WTC11 (cell line): ENCODE measurements around the gene SIGLEC7. TPM values are rescaled to one million over a fixed set of nuclear protein-coding genes. Genes with fewer than 3 reads are reported as not detected.

ENCODE experiments used
- ATAC-seq: fragments of 200-7000 bp; cut with Tn5 transposase; 2 replicates; pipeline ENCODE4 v1.10.0; 2021; ENCODE audit warnings: mild to moderate bottlenecking, moderate library complexity
- CTCF ChIA-PET: fragments of 300-600 bp; sonication (Branson Sonifier 250); formaldehyde crosslinking; loops from one replicate; lab custom pipeline; 2021; ENCODE audit warnings: antibody characterized with exemption; lab: Charles Lee
- POLR2A ChIA-PET: fragments of 350-600 bp; sonication (Branson Sonifier 250); formaldehyde crosslinking; loops from one replicate; lab custom pipeline; 2021; ENCODE audit warnings: antibody characterized with exemption; lab: Charles Lee
- DNase-seq: peaks from one replicate; pipeline ENCODE4 v3.0.0; 2021; ENCODE audit warnings: low spot score
- H3K27ac Mint-ChIP-seq: 2 replicates; pipeline ENCODE4 v1.8.0; 2021; ENCODE audit warnings: mixed read lengths
- H3K27me3 Mint-ChIP-seq: 2 replicates; pipeline ENCODE4 v1.8.0; 2021; ENCODE audit warnings: low read depth, mild to moderate bottlenecking, moderate library complexity, mixed read lengths
- H3K36me3 Mint-ChIP-seq: 2 replicates; pipeline ENCODE4 v1.8.0; 2021; ENCODE audit warnings: mixed read lengths
- H3K4me1 Mint-ChIP-seq: 2 replicates; pipeline ENCODE4 v1.8.0; 2022; ENCODE audit warnings: mixed read lengths
- H3K4me3 Mint-ChIP-seq: 2 replicates; pipeline ENCODE4 v1.8.0; 2021; ENCODE audit warnings: mild to moderate bottlenecking, moderate library complexity, mixed read lengths
- H3K9me3 Mint-ChIP-seq: 2 replicates; pipeline ENCODE4 v1.8.0; 2021; ENCODE audit warnings: mixed read lengths
- CDX4 ChIP-seq: fragments of 250-450 bp; sonication (Bioruptor Pico); IDR thresholded peaks from 2 replicates; pipeline ENCODE4 v1.9.0; 2021; ENCODE audit warnings: moderate library complexity, mild to moderate bottlenecking, inconsistent platforms, borderline replicate concordance
- CREB1 ChIP-seq: sonication (generic); formaldehyde crosslinking; IDR thresholded peaks from 2 replicates; pipeline ENCODE4 v1.8.0; 2023; ENCODE audit warnings: mild to moderate bottlenecking, missing genetic modification reagents
- EMX1 ChIP-seq: fragments of 250-450 bp; sonication (Bioruptor Pico); IDR thresholded peaks from 2 replicates; pipeline ENCODE4 v1.8.0; 2021; ENCODE audit warnings: mild to moderate bottlenecking
- ERG ChIP-seq: fragments of 250-450 bp; sonication (Bioruptor Pico); IDR thresholded peaks from 2 replicates; pipeline ENCODE4 v1.8.0; 2021; ENCODE audit warnings: mild to moderate bottlenecking
- HMGXB4 ChIP-seq: sonication (generic); formaldehyde crosslinking; IDR thresholded peaks from 2 replicates; pipeline ENCODE4 v1.8.1; 2023; ENCODE audit warnings: mild to moderate bottlenecking, moderate library complexity, missing genetic modification reagents
- MXD4 ChIP-seq: fragments of 250-450 bp; sonication (Bioruptor Pico); IDR thresholded peaks from 2 replicates; pipeline ENCODE4 v1.8.0; 2021; ENCODE audit warnings: mild to moderate bottlenecking, moderate library complexity, borderline replicate concordance
- NR3C1 ChIP-seq: sonication (generic); formaldehyde crosslinking; conservative IDR thresholded peaks from 2 replicates; pipeline ENCODE4 v1.8.1; 2023; ENCODE audit warnings: low read depth, mild to moderate bottlenecking, missing genetic modification reagents
- SMAD3 ChIP-seq: sonication (generic); formaldehyde crosslinking; IDR thresholded peaks from 2 replicates; pipeline ENCODE4 v1.8.0; 2022; ENCODE audit warnings: missing genetic modification reagents, mild to moderate bottlenecking, borderline replicate concordance
- TCF7 ChIP-seq: sonication (generic); formaldehyde crosslinking; IDR thresholded peaks from 2 replicates; pipeline ENCODE4 v1.8.0; 2022; ENCODE audit warnings: mild to moderate bottlenecking, low read depth, missing genetic modification reagents, moderate library complexity
- TEAD1 ChIP-seq: sonication (generic); formaldehyde crosslinking; IDR thresholded peaks from 2 replicates; pipeline ENCODE4 v1.8.0; 2022; ENCODE audit warnings: mild to moderate bottlenecking, missing genetic modification reagents
- TEAD4 ChIP-seq: sonication (generic); formaldehyde crosslinking; IDR thresholded peaks from 2 replicates; pipeline ENCODE4 v1.8.0; 2022; ENCODE audit warnings: mild to moderate bottlenecking, missing genetic modification reagents
- ZNF121 ChIP-seq: sonication (generic); formaldehyde crosslinking; IDR thresholded peaks from 2 replicates; pipeline ENCODE4 v1.8.0; 2023; ENCODE audit warnings: missing genetic modification reagents
- ZNF138 ChIP-seq: sonication (generic); formaldehyde crosslinking; conservative IDR thresholded peaks from 2 replicates; pipeline ENCODE4 v1.8.1; 2022; ENCODE audit warnings: mild to moderate bottlenecking, moderate library complexity, missing genetic modification reagents
- ZNF263 ChIP-seq: sonication (generic); formaldehyde crosslinking; IDR thresholded peaks from 2 replicates; pipeline ENCODE4 v1.8.1; 2022; ENCODE audit warnings: low read depth, mild to moderate bottlenecking, moderate library complexity, missing genetic modification reagents
- total RNA-seq: library from RNA; stranded (reverse); gene quantifications from 3 replicates; pipeline ENCODE4 v1.2.3, GENCODE V29; 2021
- TF ChIP-seq, protein P1 (sequence below): sonication (generic); formaldehyde crosslinking; IDR thresholded peaks from 2 replicates; pipeline ENCODE4 v1.8.1; 2022; ENCODE audit warnings: missing genetic modification reagents, borderline replicate concordance
- TF ChIP-seq, protein P2 (sequence below): fragments of 250-450 bp; sonication (Bioruptor Pico); IDR thresholded peaks from 2 replicates; pipeline ENCODE4 v2.1.2; 2022; ENCODE audit warnings: mild to moderate bottlenecking, moderate library complexity
- TF ChIP-seq, protein P3 (sequence below): fragments of 250-450 bp; sonication (Bioruptor Pico); conservative IDR thresholded peaks from 2 replicates; pipeline ENCODE4 v1.9.0; 2021; ENCODE audit warnings: mild to moderate bottlenecking
- TF ChIP-seq, protein P4 (sequence below): sonication (generic); formaldehyde crosslinking; IDR thresholded peaks from 2 replicates; pipeline ENCODE4 v1.8.1; 2022; ENCODE audit warnings: mild to moderate bottlenecking, moderate library complexity, missing genetic modification reagents

SIGLEC7 gene
- total RNA-seq, 1 experiment from 2014 or later = not detected

DNA sequence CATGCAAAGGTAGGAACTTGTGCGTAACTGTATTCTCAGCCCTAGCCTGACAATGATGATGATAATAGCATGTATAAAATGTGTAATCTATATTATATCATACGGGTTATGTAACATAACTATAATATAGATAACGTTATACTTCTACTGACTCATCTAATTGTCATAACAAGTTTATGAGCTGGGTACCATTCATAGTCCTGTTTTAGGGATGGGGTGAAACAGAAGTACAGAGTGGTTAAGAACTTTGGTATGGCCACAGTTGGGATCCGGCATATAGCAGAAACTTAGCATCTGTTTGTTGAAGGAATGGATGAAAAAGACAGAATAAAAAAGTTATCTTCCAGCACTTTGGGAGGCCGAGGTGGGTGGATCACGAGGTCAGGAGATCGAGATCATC, 39.1 kb upstream of the SIGLEC7 start:
- ATAC-seq = no peak
- no peak for TF ChIP-seq TEAD1 (CRISPR knock-in tag)
- TF ChIP-seq HMGXB4 (CRISPR knock-in tag) = no peak
- TF ChIP-seq ZNF121 (CRISPR knock-in tag) = no peak
- no peak for TF ChIP-seq MXD4 (CRISPR knock-in tag)
- no peak for TF ChIP-seq CDX4 (CRISPR knock-in tag)
- no peak for TF ChIP-seq CREB1 (CRISPR knock-in tag)
- TF ChIP-seq ERG (CRISPR knock-in tag) = no peak
- no peak for TF ChIP-seq ZNF138 (CRISPR knock-in tag)
- no peak for TF ChIP-seq SMAD3 (CRISPR knock-in tag)
- ChIA-PET CTCF (no interaction called here), POLR2A (no interaction called here)
- Mint-ChIP-seq H3K27ac (no peak overlapping the region), H3K4me1 (peaks cover 5% of the 10 kb centered on the region), H3K4me3 (no peak overlapping the region), H3K36me3 (peaks cover 7% of the 10 kb centered on the region; the same call in 1 of the 2 replicates), H3K27me3 (no peaks in the 10 kb centered on the region), H3K9me3 (no peaks in the 10 kb centered on the region)
- DNase-seq = no peak

- no peak overlapping the region for H3K4me3 Mint-ChIP-seq
- POLR2A ChIA-PET = interaction anchor here (0.6 kb wide), 1 partner anchor 68 kb away, joined by 6 read pairs; no protein-coding TSS in a partner anchor
- ATAC-seq = no peak
- peaks cover 8% of the 10 kb centered on the region for H3K4me1 Mint-ChIP-seq
- CTCF ChIA-PET = interaction anchor here (0.6 to 0.7 kb wide), 2 partner anchors 9 to 182 kb away, joined by 3 to 4 read pairs; no protein-coding TSS in a partner anchor
- DNase-seq = no peak
- H3K27ac Mint-ChIP-seq = no peak overlapping the region
- TF ChIP-seq, protein P1, sequence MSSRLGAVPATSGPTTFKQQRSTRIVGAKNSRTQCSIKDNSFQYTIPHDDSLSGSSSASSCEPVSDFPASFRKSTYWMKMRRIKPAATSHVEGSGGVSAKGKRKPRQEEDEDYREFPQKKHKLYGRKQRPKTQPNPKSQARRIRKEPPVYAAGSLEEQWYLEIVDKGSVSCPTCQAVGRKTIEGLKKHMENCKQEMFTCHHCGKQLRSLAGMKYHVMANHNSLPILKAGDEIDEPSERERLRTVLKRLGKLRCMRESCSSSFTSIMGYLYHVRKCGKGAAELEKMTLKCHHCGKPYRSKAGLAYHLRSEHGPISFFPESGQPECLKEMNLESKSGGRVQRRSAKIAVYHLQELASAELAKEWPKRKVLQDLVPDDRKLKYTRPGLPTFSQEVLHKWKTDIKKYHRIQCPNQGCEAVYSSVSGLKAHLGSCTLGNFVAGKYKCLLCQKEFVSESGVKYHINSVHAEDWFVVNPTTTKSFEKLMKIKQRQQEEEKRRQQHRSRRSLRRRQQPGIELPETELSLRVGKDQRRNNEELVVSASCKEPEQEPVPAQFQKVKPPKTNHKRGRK (CRISPR knock-in tag) = no peak
- TF ChIP-seq, protein P2, sequence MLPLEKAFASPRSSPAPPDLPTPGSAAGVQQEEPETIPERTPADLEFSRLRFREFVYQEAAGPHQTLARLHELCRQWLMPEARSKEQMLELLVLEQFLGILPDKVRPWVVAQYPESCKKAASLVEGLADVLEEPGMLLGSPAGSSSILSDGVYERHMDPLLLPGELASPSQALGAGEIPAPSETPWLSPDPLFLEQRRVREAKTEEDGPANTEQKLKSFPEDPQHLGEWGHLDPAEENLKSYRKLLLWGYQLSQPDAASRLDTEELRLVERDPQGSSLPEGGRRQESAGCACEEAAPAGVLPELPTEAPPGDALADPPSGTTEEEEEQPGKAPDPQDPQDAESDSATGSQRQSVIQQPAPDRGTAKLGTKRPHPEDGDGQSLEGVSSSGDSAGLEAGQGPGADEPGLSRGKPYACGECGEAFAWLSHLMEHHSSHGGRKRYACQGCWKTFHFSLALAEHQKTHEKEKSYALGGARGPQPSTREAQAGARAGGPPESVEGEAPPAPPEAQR (CRISPR knock-in tag) = no peak
- TF ChIP-seq NR3C1 (no peak), TCF7 (no peak)
- no peaks in the 10 kb centered on the region; the same call in none of the 2 replicates for H3K27me3 Mint-ChIP-seq
- H3K36me3 Mint-ChIP-seq = peaks cover 7% of the 10 kb centered on the region; the same call in 1 of the 2 replicates
- no peaks in the 10 kb centered on the region for H3K9me3 Mint-ChIP-seq
Observed at GRCh38 chr19:51103926-51104341, 38.2 kb upstream of the SIGLEC7 start.

GRCh38 chr19:51107406-51108065, 34.6 kb upstream of the SIGLEC7 start:
- no peak for DNase-seq
- Mint-ChIP-seq H3K9me3 (no peaks in the 10 kb centered on the region), H3K27ac (peak overlapping the region; percentile 75), H3K4me3 (peak overlapping the region; percentile 90), H3K36me3 (peaks cover 3% of the 10 kb centered on the region; the same call in 1 of the 2 replicates), H3K4me1 (peaks cover 8% of the 10 kb centered on the region), H3K27me3 (peaks cover 9% of the 10 kb centered on the region)
- peak; percentile 6 for ATAC-seq
- CTCF ChIA-PET = interaction anchor here (0.7 to 1.4 kb wide), 3 partner anchors 13 to 152 kb away, joined by 3 to 4 read pairs (median 3); no protein-coding TSS in a partner anchor
- POLR2A ChIA-PET = no interaction called here
- TF ChIP-seq ZNF263 (CRISPR knock-in tag) = no peak
- no peak for TF ChIP-seq SMAD3 (CRISPR knock-in tag)
- TF ChIP-seq, protein P2 (CRISPR knock-in tag) = no peak
- TF ChIP-seq, protein P3, sequence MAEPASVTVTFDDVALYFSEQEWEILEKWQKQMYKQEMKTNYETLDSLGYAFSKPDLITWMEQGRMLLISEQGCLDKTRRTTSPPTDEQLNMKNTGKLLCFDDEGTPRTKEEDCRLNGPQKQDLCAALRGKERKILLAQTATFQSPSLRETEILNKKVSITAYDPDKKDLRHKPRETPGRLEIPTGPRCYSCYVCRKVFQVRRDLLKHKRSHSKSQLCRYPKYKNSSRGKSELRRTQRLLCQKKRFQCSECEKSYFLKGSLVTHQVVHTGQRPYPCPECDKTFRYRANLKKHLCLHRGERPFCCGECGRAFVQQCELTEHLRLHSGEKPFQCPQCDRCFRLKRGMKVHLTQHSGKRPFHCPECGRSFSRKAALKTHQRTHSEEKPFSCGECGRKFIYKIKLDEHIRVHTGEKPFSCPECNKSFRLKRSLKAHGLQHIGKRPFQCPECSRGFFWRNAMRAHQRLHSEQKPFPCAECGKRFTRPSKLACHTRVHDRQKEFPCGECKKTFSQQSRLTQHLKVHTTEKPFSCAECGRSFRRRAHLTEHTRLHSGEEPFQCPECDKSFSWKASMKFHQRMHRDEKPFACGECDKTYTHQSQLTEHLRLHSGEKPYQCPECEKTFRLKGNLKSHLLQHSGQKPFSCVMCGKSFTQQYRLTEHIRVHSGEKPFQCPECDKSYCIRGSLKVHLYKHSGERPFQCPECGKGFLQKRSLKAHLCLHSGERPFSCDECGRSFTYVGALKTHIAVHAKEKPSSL = no peak
- TF ChIP-seq EMX1 = no peak
- TF ChIP-seq, protein P4, sequence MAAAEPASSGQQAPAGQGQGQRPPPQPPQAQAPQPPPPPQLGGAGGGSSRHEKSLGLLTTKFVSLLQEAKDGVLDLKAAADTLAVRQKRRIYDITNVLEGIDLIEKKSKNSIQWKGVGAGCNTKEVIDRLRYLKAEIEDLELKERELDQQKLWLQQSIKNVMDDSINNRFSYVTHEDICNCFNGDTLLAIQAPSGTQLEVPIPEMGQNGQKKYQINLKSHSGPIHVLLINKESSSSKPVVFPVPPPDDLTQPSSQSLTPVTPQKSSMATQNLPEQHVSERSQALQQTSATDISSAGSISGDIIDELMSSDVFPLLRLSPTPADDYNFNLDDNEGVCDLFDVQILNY = no peak
- TF ChIP-seq TEAD4 = no peak
